NK-92 (cell line): ENCODE data around the gene GREB1L.

ENCODE experiments used
- DNase-seq: peaks from one replicate; lab custom pipeline; 2025; ENCODE audit not compliant: unreplicated experiment; lab: John Stamatoyannopoulos, UW

Gene GREB1L

DNA sequence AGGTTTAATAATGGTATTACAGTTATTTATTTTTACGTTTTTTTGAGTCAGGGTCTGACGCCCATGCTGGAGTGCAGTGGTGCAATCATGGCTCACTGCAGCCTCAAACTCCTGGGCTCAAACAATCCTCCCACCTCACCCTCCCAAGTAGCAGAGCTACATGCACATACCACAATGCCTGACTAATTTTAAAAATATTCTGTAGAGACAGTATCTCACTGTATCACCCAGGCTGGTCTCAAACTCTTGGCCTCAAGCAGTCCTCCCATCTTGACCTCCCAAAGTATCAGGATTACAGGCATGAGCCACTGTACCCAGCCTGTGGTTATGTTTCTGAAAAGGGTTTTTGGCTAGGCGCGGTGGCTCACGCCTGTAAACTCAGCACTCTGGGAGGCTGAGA is 237.7 kb downstream of the GREB1L start:
- no peak for DNase-seq

GRCh38 chr18:21481739-21482138 is 239.7 kb downstream of the GREB1L start:
- no peak for DNase-seq

DNA sequence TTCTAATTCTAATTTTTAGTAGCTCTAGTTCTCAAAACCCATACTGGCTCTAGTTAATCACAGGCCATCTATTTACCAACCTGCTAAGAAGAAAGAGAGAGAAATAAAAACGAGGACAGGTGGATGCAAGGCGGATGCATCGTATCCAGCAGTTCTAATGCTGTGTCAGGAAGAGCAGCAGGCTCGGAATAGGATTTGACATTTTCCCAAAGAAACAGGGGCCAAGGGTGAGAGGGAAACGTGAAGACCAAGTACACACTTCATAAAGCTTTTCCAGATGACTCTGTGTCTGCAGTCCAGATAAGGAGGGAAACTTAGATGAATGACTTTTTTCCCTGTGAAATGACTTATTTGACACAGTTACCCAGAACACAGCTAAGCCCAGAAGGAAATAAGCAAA is 241.0 kb downstream of the GREB1L start:
- no peak for DNase-seq

- DNase-seq, result no peak
These were observed 243.0 kb downstream of the GREB1L start for GRCh38 chr18:21484851-21485636.

GRCh38 chr18:21486905-21487437 is 244.9 kb downstream of the GREB1L start:
- DNase-seq, result no peak

- DNase-seq, result no peak
These were observed 247.2 kb downstream of the GREB1L start for GRCh38 chr18:21489119-21489750.

- DNase-seq, result no peak
These were observed 248.0 kb downstream of the GREB1L start for GRCh38 chr18:21489919-21490495.

DNA sequence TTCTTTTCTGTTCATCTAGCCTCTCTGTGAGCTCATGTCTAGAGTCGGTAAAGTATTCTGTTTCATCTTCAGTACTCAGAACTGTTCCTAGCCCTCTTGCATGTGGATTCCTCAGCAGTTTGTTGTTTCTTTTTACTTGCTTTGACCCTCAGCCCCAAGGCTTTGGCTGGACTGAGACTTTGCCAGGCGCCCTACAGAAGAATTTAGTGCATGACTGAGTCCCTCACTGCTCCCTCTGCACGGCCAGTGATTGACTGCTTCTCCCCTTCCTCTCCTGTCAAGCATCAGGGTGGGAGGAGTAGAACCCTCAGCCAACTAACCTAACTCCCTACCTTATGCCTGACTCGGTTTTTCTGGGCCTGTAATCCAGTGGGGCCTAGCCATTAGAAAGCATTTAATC is 248.7 kb downstream of the GREB1L start:
- no peak for DNase-seq

DNA sequence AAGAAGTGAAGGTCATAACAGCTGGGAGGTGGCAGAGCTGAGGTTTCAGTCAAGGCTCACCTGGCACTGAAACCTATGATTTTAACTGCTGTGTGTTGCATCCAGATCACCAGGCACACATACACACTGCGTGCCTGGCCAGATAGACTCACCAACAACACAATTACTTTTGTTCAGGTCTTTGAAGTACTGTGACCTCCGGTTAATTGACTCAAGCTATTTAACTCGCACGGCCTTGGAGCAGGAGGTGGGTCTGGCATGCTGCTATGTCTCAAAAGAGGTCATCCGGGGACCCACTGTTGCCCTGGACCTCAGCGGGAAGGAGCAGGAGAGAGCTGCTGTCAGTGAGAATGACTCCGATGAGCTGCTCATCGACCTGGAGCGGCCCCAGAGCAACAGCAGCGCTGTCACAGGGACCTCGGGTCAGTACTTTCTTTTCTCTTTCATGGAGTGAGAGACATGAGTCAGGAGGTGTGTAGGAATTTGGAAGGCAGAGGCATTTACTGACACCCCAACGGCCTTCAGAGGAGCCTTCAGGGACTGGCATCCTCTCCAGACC is 254.3 kb downstream of the GREB1L start:
- no peak for DNase-seq

DNA sequence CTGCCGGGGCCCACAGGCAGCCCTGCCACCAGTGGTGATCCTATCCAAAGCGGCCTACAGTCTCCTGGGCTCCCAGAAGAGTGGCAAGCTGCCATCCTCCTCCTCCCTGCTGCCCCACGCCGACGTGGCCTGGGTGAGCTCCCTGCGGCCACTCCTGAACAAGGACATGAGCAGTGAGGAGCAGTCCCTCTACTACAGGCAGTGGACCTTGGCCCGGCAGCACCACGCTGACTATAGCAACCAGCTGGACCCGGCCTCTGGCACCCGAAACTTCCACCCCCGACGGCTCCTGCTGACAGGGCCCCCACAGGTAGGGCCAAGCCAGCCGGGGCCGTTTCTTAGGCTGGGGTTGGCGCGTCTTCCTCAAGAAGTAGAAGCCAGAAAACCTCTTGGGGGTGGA is 258.0 kb downstream of the GREB1L start:
- DNase-seq, result no peak

DNA sequence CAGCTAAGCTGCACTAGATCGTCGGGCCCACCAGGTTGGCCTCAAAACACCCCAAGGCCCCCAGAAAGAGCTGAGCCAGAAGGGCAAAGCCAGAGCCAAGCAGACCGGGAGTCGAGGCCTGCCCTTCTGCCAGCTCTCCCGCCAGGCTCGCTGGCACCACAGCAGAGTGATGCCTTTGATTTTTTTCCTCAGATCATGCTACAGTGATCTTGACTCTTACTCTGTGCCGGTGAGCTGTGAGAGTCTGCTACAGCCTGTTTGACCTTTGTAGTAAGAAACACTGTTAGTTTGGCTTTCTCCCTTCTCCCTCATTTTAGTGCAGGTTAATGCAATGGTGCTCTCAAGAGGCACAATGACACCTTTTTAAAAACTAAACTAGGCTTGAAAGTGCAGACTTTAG is 260.6 kb downstream of the GREB1L start:
- no peak for DNase-seq

GRCh38 chr18:21507913-21508701 is 266.1 kb downstream of the GREB1L start:
- no peak for DNase-seq

DNA sequence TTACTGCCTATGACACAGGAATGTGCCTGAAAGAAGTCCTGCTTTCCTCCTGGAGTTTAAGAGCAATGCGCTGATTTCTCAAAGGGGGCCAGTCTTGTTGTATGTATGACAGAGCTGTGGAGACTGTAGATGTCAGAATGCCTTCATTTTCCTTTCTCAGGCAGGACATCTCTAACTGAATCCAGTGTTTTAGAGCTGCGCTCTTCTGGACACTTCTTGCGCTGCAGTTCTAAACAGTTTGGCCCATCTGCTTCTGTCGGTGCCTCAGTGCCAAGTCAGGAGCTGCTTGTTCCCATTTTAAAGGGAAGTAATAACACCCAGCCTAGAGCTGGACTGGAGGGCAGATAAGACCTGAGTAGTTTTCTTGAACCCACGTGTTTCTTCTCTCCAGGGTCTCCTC is 267.0 kb downstream of the GREB1L start:
- DNase-seq, result no peak

- DNase-seq, result no peak
These were observed 271.3 kb downstream of the GREB1L start for GRCh38 chr18:21513292-21513691.

GRCh38 chr18:21513741-21514140 is 271.7 kb downstream of the GREB1L start:
- DNase-seq, result no peak

GRCh38 chr18:21522530-21522929 is 280.5 kb downstream of the GREB1L start:
- no peak for DNase-seq

GRCh38 chr18:21525916-21526315 is 283.9 kb downstream of the GREB1L start:
- no peak for DNase-seq

GRCh38 chr18:21526463-21526862 is 284.4 kb downstream of the GREB1L start:
- DNase-seq, result no peak

DNA sequence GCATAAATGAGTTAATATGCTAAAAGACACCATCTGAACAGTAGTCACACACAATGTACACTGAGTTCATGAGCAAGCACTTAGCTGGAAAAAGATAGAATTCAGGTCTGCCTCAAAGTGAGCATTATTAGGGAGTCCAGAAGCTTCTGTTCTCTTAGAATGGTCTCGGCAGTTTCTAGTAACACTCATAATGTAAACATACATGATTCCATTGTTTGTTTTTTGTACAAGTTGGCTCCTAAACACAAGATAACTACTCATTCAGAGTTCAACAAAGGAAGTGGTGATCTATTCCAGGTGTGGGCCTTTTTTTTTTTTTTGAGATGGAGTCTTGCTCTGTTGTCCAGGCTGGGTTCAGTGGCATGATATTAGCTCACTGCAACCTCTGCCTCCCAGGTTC is 292.3 kb downstream of the GREB1L start:
- DNase-seq, result no peak

DNA sequence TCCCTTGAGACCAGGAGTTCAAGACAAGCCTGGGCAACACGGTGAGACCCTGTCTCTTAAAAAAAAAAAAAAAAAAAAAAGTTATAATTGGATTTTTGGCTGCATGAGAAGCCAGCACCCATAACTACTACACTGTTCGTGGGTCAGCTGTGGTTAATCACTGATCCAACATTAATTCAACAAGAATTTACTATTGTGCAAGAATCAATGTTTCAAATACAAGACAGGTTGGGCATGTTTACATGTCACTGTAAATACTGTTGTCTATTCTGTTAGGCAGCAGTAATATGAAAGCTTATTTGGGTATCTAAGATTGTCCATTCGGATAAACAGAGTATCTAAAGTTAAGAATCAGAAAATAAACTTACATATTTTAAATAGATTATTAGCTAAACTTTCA is 296.2 kb downstream of the GREB1L start:
- no peak for DNase-seq

GRCh38 chr18:21546423-21546822 is 304.4 kb downstream of the GREB1L start:
- no peak for DNase-seq
